Measurements from ENCODE around the gene CEACAM7.

CEACAM7 gene

DNA sequence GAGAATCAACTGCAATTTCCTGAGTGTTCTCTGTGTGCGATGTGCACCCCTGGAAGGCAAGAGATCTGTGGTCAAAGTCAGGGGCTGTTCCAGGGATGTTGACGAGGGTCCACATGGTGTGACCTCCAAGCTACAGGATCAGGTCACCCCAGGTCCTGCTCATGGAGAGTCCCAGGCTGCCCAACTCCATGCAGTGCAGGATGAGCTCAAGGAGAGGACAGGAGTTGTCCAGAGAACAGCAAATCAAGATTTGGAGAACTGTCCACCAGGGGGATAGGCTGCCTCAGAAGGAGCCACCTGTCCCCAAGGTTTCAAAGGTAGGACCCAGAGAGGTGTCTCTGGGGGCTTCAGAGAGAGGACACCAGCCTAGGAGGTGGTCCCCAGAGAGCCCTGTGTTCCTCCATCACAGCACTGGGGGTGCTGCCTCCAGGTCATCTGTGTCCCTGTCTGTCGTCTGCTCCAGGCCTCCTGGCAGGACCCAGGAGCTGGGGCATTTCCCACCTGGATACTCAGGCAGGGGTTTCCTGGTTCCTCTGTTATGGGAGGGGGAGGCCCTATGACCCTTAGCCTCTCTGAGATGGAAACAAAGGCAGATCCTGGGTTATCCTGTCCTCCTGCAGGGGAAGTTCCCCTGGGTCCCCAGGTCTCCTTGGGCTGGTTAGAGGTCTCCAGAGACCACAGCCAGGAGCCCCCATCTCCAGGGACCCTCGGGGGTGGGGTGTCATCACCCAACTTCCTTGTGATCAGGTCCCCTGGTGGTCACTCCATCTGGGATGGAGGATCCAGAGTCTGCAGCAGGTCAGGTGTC is 2.1 kb upstream of the CEACAM7 start:
- Histone ChIP-seq H3K9me3 (ENCODE audit: severe bottlenecking) (peaks cover 3% of the 10 kb centered on the region), H3K27ac (ENCODE audit: poor library complexity, severe bottlenecking) (no peak overlapping the region), H3K27me3 (ENCODE audit: insufficient read depth, poor library complexity, severe bottlenecking) (no peaks in the 10 kb centered on the region), H3K4me1 (ENCODE audit: insufficient read depth, poor library complexity, severe bottlenecking) (no peaks in the 10 kb centered on the region), H3K4me3 (ENCODE audit: severe bottlenecking) (no peak overlapping the region), H3K36me3 (ENCODE audit: low read depth) (no peaks in the 10 kb centered on the region)
- no peak for DNase-seq (ENCODE audit: low spot score)
- no peak for ATAC-seq (ENCODE audit: low read depth)
- TF ChIP-seq, protein P1, sequence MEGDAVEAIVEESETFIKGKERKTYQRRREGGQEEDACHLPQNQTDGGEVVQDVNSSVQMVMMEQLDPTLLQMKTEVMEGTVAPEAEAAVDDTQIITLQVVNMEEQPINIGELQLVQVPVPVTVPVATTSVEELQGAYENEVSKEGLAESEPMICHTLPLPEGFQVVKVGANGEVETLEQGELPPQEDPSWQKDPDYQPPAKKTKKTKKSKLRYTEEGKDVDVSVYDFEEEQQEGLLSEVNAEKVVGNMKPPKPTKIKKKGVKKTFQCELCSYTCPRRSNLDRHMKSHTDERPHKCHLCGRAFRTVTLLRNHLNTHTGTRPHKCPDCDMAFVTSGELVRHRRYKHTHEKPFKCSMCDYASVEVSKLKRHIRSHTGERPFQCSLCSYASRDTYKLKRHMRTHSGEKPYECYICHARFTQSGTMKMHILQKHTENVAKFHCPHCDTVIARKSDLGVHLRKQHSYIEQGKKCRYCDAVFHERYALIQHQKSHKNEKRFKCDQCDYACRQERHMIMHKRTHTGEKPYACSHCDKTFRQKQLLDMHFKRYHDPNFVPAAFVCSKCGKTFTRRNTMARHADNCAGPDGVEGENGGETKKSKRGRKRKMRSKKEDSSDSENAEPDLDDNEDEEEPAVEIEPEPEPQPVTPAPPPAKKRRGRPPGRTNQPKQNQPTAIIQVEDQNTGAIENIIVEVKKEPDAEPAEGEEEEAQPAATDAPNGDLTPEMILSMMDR (IDR thresholded peaks at IDR 0.05; ENCODE audit: poor library complexity, severe bottlenecking): no peak

GRCh38 chr19:41688687-41689086 is 617 bp upstream of the CEACAM7 start:
- TF ChIP-seq, protein P1 (IDR thresholded peaks at IDR 0.05; ENCODE audit: poor library complexity, severe bottlenecking): no peak
- Histone ChIP-seq H3K9me3 (ENCODE audit: severe bottlenecking) (peaks cover 3% of the 10 kb centered on the region), H3K36me3 (ENCODE audit: low read depth) (no peaks in the 10 kb centered on the region), H3K4me3 (ENCODE audit: severe bottlenecking) (no peak overlapping the region), H3K4me1 (ENCODE audit: insufficient read depth, poor library complexity, severe bottlenecking) (no peaks in the 10 kb centered on the region), H3K27me3 (ENCODE audit: insufficient read depth, poor library complexity, severe bottlenecking) (no peaks in the 10 kb centered on the region), H3K27ac (ENCODE audit: poor library complexity, severe bottlenecking) (no peak overlapping the region)
- no peak for ATAC-seq (ENCODE audit: low read depth)
- no peak for DNase-seq (ENCODE audit: low spot score)

DNA sequence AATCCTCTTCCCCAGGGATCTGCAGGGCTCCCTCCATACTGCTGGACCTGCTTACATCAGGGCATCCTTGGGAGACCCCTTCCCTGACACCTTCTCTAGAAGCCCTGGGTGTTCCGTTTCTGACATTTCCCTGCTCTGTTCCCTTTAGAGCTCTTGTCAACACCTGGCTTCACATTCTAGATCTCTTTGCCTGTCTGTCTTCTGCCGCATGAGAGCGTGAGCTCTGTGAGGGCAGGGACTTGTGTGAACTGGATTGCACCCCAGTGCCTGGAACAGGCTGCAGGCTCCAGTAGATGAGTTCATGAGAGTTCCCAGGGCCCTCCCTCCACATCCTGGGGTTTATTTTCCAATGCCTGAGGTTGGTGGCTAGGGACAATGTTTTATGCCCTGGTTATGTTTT is 651 bp downstream of the CEACAM7 start:
- DNase-seq (ENCODE audit: low spot score) (no peak), ATAC-seq (ENCODE audit: low read depth) (no peak)
- no peak overlapping the region for H3K27ac ChIP-seq (ENCODE audit: poor library complexity, severe bottlenecking)
- no peaks in the 10 kb centered on the region for H3K4me1 ChIP-seq (ENCODE audit: insufficient read depth, poor library complexity, severe bottlenecking)
- no peak overlapping the region for H3K4me3 ChIP-seq (ENCODE audit: severe bottlenecking)
- TF ChIP-seq, protein P1 (IDR thresholded peaks at IDR 0.05; ENCODE audit: poor library complexity, severe bottlenecking): no peak
- H3K9me3 ChIP-seq (ENCODE audit: severe bottlenecking): peaks cover 3% of the 10 kb centered on the region
- peaks cover under 1% of the 10 kb centered on the region for H3K27me3 ChIP-seq (ENCODE audit: insufficient read depth, poor library complexity, severe bottlenecking)
- H3K36me3 ChIP-seq (ENCODE audit: low read depth): no peaks in the 10 kb centered on the region

GRCh38 chr19:41682437-41682836 is 5.6 kb downstream of the CEACAM7 start:
- no peaks in the 10 kb centered on the region for H3K4me1 ChIP-seq (ENCODE audit: insufficient read depth, poor library complexity, severe bottlenecking)
- TF ChIP-seq, protein P1 (IDR thresholded peaks at IDR 0.05; ENCODE audit: poor library complexity, severe bottlenecking): no peak
- H3K4me3 ChIP-seq (ENCODE audit: severe bottlenecking): no peak overlapping the region
- H3K27ac ChIP-seq (ENCODE audit: poor library complexity, severe bottlenecking): no peak overlapping the region
- ATAC-seq (ENCODE audit: low read depth): no peak
- peaks cover 14% of the 10 kb centered on the region for H3K27me3 ChIP-seq (ENCODE audit: insufficient read depth, poor library complexity, severe bottlenecking)
- no peaks in the 10 kb centered on the region for H3K36me3 ChIP-seq (ENCODE audit: low read depth)
- DNase-seq (ENCODE audit: low spot score): no peak
- H3K9me3 ChIP-seq (ENCODE audit: severe bottlenecking): peaks cover 2% of the 10 kb centered on the region

- peaks cover 28% of the 10 kb centered on the region for H3K27me3 ChIP-seq (ENCODE audit: insufficient read depth, poor library complexity, severe bottlenecking)
- no peak overlapping the region for H3K27ac ChIP-seq (ENCODE audit: poor library complexity, severe bottlenecking)
- no peak for ATAC-seq (ENCODE audit: low read depth)
- no peaks in the 10 kb centered on the region for H3K4me1 ChIP-seq (ENCODE audit: insufficient read depth, poor library complexity, severe bottlenecking)
- H3K9me3 ChIP-seq (ENCODE audit: severe bottlenecking): no peaks in the 10 kb centered on the region
- no peak for DNase-seq (ENCODE audit: low spot score)
- H3K36me3 ChIP-seq (ENCODE audit: low read depth): no peaks in the 10 kb centered on the region
- TF ChIP-seq, protein P1 (IDR thresholded peaks at IDR 0.05; ENCODE audit: poor library complexity, severe bottlenecking): no peak
- no peak overlapping the region for H3K4me3 ChIP-seq (ENCODE audit: severe bottlenecking)
Observed at GRCh38 chr19:41671486-41671885, 16.6 kb downstream of the CEACAM7 start.

Measured in RWPE2 (cell line).